Esophagus muscularis mucosa (tissue), 4 donors: ENCODE results near the gene ODF2L. TPM values are rescaled to one million over a fixed set of nuclear protein-coding genes. Genes with fewer than 3 reads are reported as not detected.
"Not testable (repeated sequence)": the region's sequence is repeated elsewhere in the genome, so short reads cannot be mapped to it uniquely, and the experiment has no call there.

Experiments
- DNase-seq: peaks from one replicate; pipeline ENCODE4 v3.0.0-alpha.2; 2017; ENCODE audit errors: extremely low spot score
- H3K27ac ChIP-seq, 4 donors: fragments of 200-600 bp; sonication (generic); replicated peaks in 1 of 4; 1 replicate in 3 of 4; 2 replicates in 1 of 4; pipeline ENCODE4 v1.5.1; 2016 to 2019; ENCODE audit warnings: mild to moderate bottlenecking in 1 of 4
- H3K27me3 ChIP-seq, 4 donors: fragments of 200-600 bp; sonication (generic); one replicate each; pipeline versions ENCODE4 v1.5.1 to v1.6.0; 2016 to 2019
- H3K36me3 ChIP-seq, 4 donors: fragments of 200-600 bp; sonication (generic); one replicate each; pipeline ENCODE4 v1.5.1; 2016 to 2019
- H3K4me1 ChIP-seq, 4 donors: fragments of 200-600 bp; sonication (generic); one replicate each; pipeline ENCODE4 v1.5.1; 2016 to 2019
- H3K4me3 ChIP-seq, 4 donors: fragments of 200-600 bp; sonication (generic); 1 replicate in 2 of 4; 2 replicates in 2 of 4; pipeline ENCODE4 v1.5.1; 2016 to 2019; ENCODE audit warnings: mild to moderate bottlenecking in 4 of 4, moderate library complexity in 1 of 4
- H3K9me3 ChIP-seq, 4 donors: fragments of 200-600 bp; sonication (generic); 1 replicate in 3 of 4; 2 replicates in 1 of 4; pipeline ENCODE4 v1.5.1; 2016 to 2019
- EP300 ChIP-seq: sonication (generic); formaldehyde crosslinking; IDR thresholded peaks from one replicate; pipeline ENCODE4 v1.6.1; 2017; ENCODE audit warnings: antibody characterized with exemption
- POLR2A ChIP-seq: fragments of 450-650 bp; IDR thresholded peaks from one replicate; pipeline ENCODE4 v1.6.1; 2017; ENCODE audit warnings: antibody characterized with exemption, moderate library complexity, mild to moderate bottlenecking, low read depth
- POLR2AphosphoS5 ChIP-seq, 2 donors: sonication (generic); formaldehyde crosslinking; IDR thresholded peaks; one replicate each; pipeline ENCODE4 v1.6.1; 2017; ENCODE audit warnings: antibody characterized with exemption in 2 of 2
- WGBS: methylation state at CpG from one replicate; pipeline ENCODE4 v1.1.5; 2018; 5-methylcytosine and 5-hydroxymethylcytosine counted together
- intact Hi-C: fragments of 100-400 bp; cut with DNase I; formaldehyde crosslinking; loops from one replicate; pipeline ENCODE4 v1.15.1; 2023
- total RNA-seq, 4 donors: library from RNA; depleted of rRNA; stranded (reverse); fragments of >200 nt; gene quantifications; one replicate each; pipeline versions ENCODE4 v1.1.0 to v1.2.1, GENCODE V29; 2016
- TF ChIP-seq, protein P1 (sequence below), 3 experiments: fragments of 200-600 bp in 2 of 3; fragments of 450-650 bp in 1 of 3; sonication (generic) in 2 of 3; IDR thresholded peaks; one replicate each; pipeline ENCODE4 v1.5.1; 2017 to 2019; ENCODE audit warnings: antibody characterized with exemption in 3 of 3, mild to moderate bottlenecking in 2 of 3, moderate library complexity in 1 of 3

The ODF2L gene
- total RNA-seq, 4 donors from 2014 or later: 11.6 to 18.7 (median 13.3) TPM

DNA sequence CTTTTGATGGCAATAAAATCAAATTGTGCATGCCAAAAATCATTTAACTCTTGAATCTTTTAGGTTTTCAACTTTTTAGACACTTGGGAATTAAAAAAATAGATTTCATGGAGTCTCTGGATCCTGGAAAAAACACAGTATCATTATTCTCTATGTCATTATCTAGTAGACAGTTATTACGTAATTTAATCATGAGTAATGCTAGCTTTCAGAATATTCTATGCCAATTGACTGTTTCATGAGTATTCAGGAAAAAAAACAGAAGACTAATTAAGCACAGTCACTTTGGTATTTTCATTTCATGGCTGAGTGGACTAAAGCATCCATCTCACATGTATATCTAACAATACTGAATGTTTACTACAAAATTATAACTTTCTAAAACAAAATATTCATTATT is 44.0 kb downstream of the ODF2L start:
- peaks cover 0 to 4% (median 1%) of the 10 kb centered on the region in 4 donors for H3K4me1 ChIP-seq
- WGBS: 85% methylated on average over 1 of the region's 1 CpG
- no peaks in the 10 kb centered on the region for H3K9me3 ChIP-seq
- intact Hi-C loops: no loop called here
- H3K27ac ChIP-seq: no peak overlapping the region
- DNase-seq: no peak
- peaks cover 0 to 24% (median 12%) of the 10 kb centered on the region in 4 donors for H3K36me3 ChIP-seq
- TF ChIP-seq, protein P1, sequence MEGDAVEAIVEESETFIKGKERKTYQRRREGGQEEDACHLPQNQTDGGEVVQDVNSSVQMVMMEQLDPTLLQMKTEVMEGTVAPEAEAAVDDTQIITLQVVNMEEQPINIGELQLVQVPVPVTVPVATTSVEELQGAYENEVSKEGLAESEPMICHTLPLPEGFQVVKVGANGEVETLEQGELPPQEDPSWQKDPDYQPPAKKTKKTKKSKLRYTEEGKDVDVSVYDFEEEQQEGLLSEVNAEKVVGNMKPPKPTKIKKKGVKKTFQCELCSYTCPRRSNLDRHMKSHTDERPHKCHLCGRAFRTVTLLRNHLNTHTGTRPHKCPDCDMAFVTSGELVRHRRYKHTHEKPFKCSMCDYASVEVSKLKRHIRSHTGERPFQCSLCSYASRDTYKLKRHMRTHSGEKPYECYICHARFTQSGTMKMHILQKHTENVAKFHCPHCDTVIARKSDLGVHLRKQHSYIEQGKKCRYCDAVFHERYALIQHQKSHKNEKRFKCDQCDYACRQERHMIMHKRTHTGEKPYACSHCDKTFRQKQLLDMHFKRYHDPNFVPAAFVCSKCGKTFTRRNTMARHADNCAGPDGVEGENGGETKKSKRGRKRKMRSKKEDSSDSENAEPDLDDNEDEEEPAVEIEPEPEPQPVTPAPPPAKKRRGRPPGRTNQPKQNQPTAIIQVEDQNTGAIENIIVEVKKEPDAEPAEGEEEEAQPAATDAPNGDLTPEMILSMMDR (IDR thresholded peaks at IDR 0.05): no peak
- TF ChIP-seq POLR2A (no peak), POLR2AphosphoS5 (IDR thresholded peaks at IDR 0.05) (no peak), EP300 (no peak)
- no peaks in the 10 kb centered on the region for H3K27me3 ChIP-seq
- no peak overlapping the region for H3K4me3 ChIP-seq

DNA sequence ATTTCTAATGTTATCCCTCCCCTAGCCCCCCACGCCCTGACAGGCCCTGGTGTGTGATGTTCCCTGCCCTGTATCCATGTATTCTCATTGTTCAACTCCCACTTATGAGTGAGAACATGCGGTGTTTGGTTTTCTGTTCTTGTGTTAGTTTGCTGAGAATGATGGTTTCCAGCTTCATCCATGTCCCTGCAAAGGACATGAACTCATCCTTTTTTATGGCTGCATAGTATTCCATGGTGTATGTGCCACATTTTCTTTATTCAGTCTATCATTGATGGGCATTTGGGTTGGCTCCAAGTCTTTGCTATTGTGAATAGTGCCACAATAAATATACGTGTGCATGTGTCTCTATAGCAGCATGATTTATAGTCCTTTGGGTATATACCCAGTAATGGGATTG is 45.9 kb downstream of the ODF2L start:
- H3K27ac ChIP-seq, H3K4me1 ChIP-seq, H3K27me3 ChIP-seq, intact Hi-C loops, H3K4me3 ChIP-seq, DNase-seq, H3K9me3 ChIP-seq: not testable (repeated sequence)
- H3K36me3 ChIP-seq: peaks cover 0 to 24% (median 12%) of the 10 kb centered on the region in 4 donors
- WGBS: 100% methylated on average over 3 of the region's 3 CpGs

DNA sequence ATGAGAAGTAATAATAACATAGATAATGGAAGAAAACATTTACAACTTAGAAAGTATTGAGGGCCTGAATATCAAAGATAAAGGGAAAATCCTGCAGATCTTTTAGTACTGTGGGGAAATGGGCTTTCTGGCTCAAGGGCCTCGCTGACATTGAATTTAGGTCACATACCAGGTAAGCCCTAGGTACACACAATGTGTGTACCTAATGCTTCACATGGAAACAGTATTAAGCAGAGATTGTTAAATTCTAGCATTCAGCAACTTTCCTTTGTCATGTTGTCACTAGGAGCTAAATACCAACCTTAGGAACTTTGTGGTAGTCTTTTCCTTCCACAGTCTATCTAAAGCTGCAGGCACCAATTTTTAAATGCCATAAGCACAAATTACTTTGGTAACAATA is 49.7 kb downstream of the ODF2L start:
- DNase-seq: no peak
- WGBS: 96% methylated on average over 1 of the region's 1 CpG
- TF ChIP-seq, protein P1 (IDR thresholded peaks at IDR 0.05): no peak
- TF ChIP-seq POLR2A (no peak), EP300 (no peak), POLR2AphosphoS5 (IDR thresholded peaks at IDR 0.05) (no peak)
- no peak overlapping the region for H3K4me3 ChIP-seq
- H3K4me1 ChIP-seq: no peaks in the 10 kb centered on the region
- intact Hi-C loops: no loop called here
- no peaks in the 10 kb centered on the region for H3K9me3 ChIP-seq
- H3K27me3 ChIP-seq: no peaks in the 10 kb centered on the region
- H3K27ac ChIP-seq: no peak overlapping the region
- peaks cover 0 to 2% (median 0%) of the 10 kb centered on the region in 4 donors for H3K36me3 ChIP-seq

DNA sequence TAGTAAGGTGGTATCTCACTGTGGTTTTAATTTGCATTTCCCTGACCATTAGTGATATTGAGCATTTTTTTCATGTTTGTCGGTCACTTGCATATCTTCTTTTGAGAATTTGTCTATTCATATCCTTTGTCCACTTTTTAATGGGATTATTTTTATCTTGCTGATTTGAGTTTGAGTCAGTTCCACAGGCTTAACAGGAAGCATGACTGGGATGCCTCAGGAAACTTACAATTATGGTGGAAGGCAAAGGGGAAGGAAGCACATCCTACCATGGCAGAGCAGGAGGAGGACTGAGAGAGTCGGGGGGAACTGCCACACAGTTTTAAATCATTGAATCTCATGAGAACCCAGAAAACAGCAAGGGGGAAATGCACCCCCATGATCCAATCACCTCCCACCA is 51.1 kb downstream of the ODF2L start:
- no peak for TF ChIP-seq EP300
- no peak for TF ChIP-seq POLR2AphosphoS5 (IDR thresholded peaks at IDR 0.05)
- TF ChIP-seq POLR2A: no peak
- TF ChIP-seq, protein P1 (IDR thresholded peaks at IDR 0.05): no peak
- Histone ChIP-seq H3K36me3 (no peaks in the 10 kb centered on the region), H3K4me3 (no peak overlapping the region), H3K27ac (no peak overlapping the region), H3K4me1 (no peaks in the 10 kb centered on the region), H3K9me3 (no peaks in the 10 kb centered on the region), H3K27me3 (no peaks in the 10 kb centered on the region)
- intact Hi-C loops: no loop called here
- 80% methylated on average over 2 of the region's 2 CpGs for WGBS
- no peak for DNase-seq

DNA sequence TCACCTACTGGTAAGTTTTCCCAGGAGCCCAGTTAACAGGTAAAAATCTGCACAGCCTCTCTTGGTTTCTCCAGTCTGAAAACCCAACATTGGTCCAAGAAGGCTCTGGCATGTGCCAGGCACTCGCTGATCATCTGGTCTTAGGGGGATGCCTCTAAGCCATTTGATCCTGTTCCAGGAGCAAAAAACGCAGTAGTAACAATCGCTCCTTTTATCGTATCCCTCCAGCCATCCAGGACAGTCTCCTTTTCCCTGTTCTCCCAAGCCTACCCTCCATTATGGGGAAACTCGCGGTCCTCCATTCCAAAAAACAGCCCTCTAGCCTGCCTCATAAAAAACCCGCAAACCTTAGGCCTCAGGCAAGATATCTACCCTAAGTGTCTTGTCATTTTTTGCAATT is 56.2 kb downstream of the ODF2L start:
- Histone ChIP-seq H3K4me1 (no peaks in the 10 kb centered on the region), H3K27me3 (no peaks in the 10 kb centered on the region)
- 95% methylated on average over 7 of the region's 7 CpGs for WGBS

More for the DNA sequence above, 56.2 kb downstream of the ODF2L start:
- Histone ChIP-seq H3K27ac (no peak overlapping the region), H3K4me3 (no peak overlapping the region), H3K9me3 (no peaks in the 10 kb centered on the region), H3K36me3 (no peaks in the 10 kb centered on the region)
- no peak for DNase-seq
- no peak for TF ChIP-seq EP300
- intact Hi-C loops: no loop called here
